GM12878 (cell line): ENCODE data around the gene SLC22A7.
"Not testable (repeated sequence)": the region's sequence is repeated elsewhere in the genome, so short reads cannot be mapped to it uniquely, and the experiment has no call there.

Experiments used
- HDGF ChIP-seq: fragments of 450-650 bp; IDR thresholded peaks from 2 replicates; pipeline ENCODE4 v1.6.1; 2016; ENCODE audit warnings: antibody characterized with exemption
- RAD21 ChIP-seq: IDR thresholded peaks from 2 replicates; pipeline ENCODE4 v1.6.1; 2011; ENCODE audit warnings: mild to moderate bottlenecking, low read depth, low read length, moderate library complexity; ENCODE audit not compliant: insufficient read depth
- SMAD1 ChIP-seq: fragments of 450-650 bp; IDR thresholded peaks from 2 replicates; pipeline ENCODE4 v1.6.1; 2018; ENCODE audit warnings: mild to moderate bottlenecking, low read depth; ENCODE audit not compliant: partially characterized antibody
- YY1 ChIP-seq: IDR thresholded peaks from 2 replicates; pipeline ENCODE4 v1.6.1; 2011; ENCODE audit warnings: low read depth, mild to moderate bottlenecking, low read length
- TF ChIP-seq, protein P1 (sequence below), 3 experiments: IDR thresholded peaks in 2 of 3; conservative IDR thresholded peaks in 1 of 3; 2 replicates each; pipeline ENCODE4 v1.5.1; 2011; ENCODE audit warnings: low read depth in 3 of 3, low read length in 3 of 3, mild to moderate bottlenecking in 3 of 3, control low read depth in 2 of 3, moderate library complexity in 2 of 3, inconsistent platforms in 1 of 3, mixed read lengths in 1 of 3; ENCODE audit not compliant: control insufficient read depth in 2 of 3, insufficient read depth in 1 of 3; ENCODE audit errors: extremely low read depth in 1 of 3

DNA sequence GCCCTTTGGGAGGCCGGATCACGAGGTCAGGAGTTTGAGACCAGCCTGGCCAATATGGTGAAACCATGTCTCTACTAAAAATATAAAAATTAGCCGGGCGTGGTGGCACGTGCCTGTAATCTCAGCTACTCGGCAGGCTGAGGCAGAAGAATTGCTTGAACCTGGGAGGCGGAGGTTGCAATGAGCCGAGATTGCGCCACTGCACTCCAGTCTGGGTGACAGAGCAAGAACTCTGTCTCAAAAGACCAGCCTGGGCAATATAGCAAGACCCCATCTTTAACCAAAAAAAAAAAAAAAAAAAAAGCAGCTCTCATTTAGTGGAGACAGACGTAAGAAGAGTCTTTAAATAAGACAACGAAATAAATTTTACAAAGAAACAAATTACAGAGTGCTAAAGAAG lies 48.2 kb downstream of the SLC22A7 start:
- TF ChIP-seq, protein P1, sequence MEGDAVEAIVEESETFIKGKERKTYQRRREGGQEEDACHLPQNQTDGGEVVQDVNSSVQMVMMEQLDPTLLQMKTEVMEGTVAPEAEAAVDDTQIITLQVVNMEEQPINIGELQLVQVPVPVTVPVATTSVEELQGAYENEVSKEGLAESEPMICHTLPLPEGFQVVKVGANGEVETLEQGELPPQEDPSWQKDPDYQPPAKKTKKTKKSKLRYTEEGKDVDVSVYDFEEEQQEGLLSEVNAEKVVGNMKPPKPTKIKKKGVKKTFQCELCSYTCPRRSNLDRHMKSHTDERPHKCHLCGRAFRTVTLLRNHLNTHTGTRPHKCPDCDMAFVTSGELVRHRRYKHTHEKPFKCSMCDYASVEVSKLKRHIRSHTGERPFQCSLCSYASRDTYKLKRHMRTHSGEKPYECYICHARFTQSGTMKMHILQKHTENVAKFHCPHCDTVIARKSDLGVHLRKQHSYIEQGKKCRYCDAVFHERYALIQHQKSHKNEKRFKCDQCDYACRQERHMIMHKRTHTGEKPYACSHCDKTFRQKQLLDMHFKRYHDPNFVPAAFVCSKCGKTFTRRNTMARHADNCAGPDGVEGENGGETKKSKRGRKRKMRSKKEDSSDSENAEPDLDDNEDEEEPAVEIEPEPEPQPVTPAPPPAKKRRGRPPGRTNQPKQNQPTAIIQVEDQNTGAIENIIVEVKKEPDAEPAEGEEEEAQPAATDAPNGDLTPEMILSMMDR (IDR thresholded peaks at IDR 0.05 in 2 of 3, conservative IDR thresholded peaks at IDR 0.05 in 1 of 3; ENCODE audit: control insufficient read depth in 2 of 3, extremely low read depth in 1 of 3, insufficient read depth in 1 of 3, low read depth in 3 of 3, low read length in 3 of 3), result not testable (repeated sequence)
- not testable (repeated sequence) for TF ChIP-seq SMAD1, HDGF, YY1, RAD21
